Measurements from ENCODE around the gene DAND5.
A peak's percentile ranks its signal among the peaks of the same experiment; 100 is the strongest.

The DAND5 gene

GRCh38 chr19:12969292-12969988 is at the start of gene DAND5:
Gene DAND5 (plus strand): TSS chr19:12969576. CDS start chr19:12969661, 85 bp downstream.
- no peak for DNase-seq (ENCODE audit: low read depth)

GRCh38 chr19:12921047-12921446 is 48.3 kb upstream of the DAND5 start:
- DNase-seq (ENCODE audit: low read depth) = no peak

GRCh38 chr19:12922959-12923358 is 46.4 kb upstream of the DAND5 start:
- DNase-seq (ENCODE audit: low read depth) = no peak

- DNase-seq (ENCODE audit: low read depth) = no peak
Observed at GRCh38 chr19:12924621-12925310, 44.6 kb upstream of the DAND5 start.

GRCh38 chr19:12930002-12930645 is 39.3 kb upstream of the DAND5 start:
- no peak for DNase-seq (ENCODE audit: low read depth)

- no peak for DNase-seq (ENCODE audit: low read depth)
Observed at GRCh38 chr19:12932392-12933286, 36.7 kb upstream of the DAND5 start.

GRCh38 chr19:12933287-12934072 is 35.9 kb upstream of the DAND5 start, which contains the start of gene FARSA:
Gene FARSA (minus strand): TSS chr19:12933711. CDS start chr19:12933696, 15 bp downstream.
- DNase-seq (ENCODE audit: low read depth) = peak; percentile 78

- DNase-seq (ENCODE audit: low read depth) = no peak
Observed at GRCh38 chr19:12935071-12935470, 34.3 kb upstream of the DAND5 start.

GRCh38 chr19:12936582-12936981 is 32.8 kb upstream of the DAND5 start:
- DNase-seq (ENCODE audit: low read depth) = no peak

GRCh38 chr19:12937093-12937926 is 32.1 kb upstream of the DAND5 start:
- no peak for DNase-seq (ENCODE audit: low read depth)

- DNase-seq (ENCODE audit: low read depth) = peak; percentile 98
Observed at GRCh38 chr19:12937927-12938778, 31.2 kb upstream of the DAND5 start, which contains the start of gene CALR. Gene CALR (plus strand): TSS chr19:12938609. CDS start chr19:12938680, 71 bp downstream.

- DNase-seq (ENCODE audit: low read depth) = no peak
Observed at GRCh38 chr19:12938779-12939601, 30.4 kb upstream of the DAND5 start.

- no peak for DNase-seq (ENCODE audit: low read depth)
Observed at GRCh38 chr19:12939975-12940423, 29.4 kb upstream of the DAND5 start.

GRCh38 chr19:12940897-12941296 is 28.5 kb upstream of the DAND5 start:
- DNase-seq (ENCODE audit: low read depth) = no peak

GRCh38 chr19:12943437-12944044 is 25.8 kb upstream of the DAND5 start:
- DNase-seq (ENCODE audit: low read depth) = no peak

- no peak for DNase-seq (ENCODE audit: low read depth)
Observed at GRCh38 chr19:12944104-12944674, 25.2 kb upstream of the DAND5 start.

GRCh38 chr19:12945479-12946091 is 23.8 kb upstream of the DAND5 start, which contains the start of gene RAD23A:
Gene RAD23A (plus strand): TSS chr19:12945862. CDS start chr19:12945949, 87 bp downstream.
- DNase-seq (ENCODE audit: low read depth) = peak; percentile 94
